Measurements from ENCODE around the gene CTTNBP2.

- no peak for TF ChIP-seq CTCF (IDR thresholded peaks at IDR 0.05)
- TF ChIP-seq POLR2A (IDR thresholded peaks at IDR 0.05) = no peak
Observed at GRCh38 chr7:117869374-117869773, 3.9 kb downstream of the CTTNBP2 start.
